Keratinocyte (primary cell): Measurements from ENCODE around the gene KRT40. TPM values are rescaled to one million over a fixed set of nuclear protein-coding genes. Genes with fewer than 3 reads are reported as not detected.

ENCODE experiments used
- DNase-seq: peaks from one replicate; pipeline ENCODE4 v3.0.0-alpha.2; 2011; ENCODE audit warnings: low read depth, missing footprints, low spot score
- FAIRE-seq: peaks from 2 replicates; lab custom pipeline; 2011; peaks lifted over from hg19 to GRCh38; lab: Jason Lieb, UNC
- H2AFZ ChIP-seq: 2 replicates; pipeline ENCODE4 v1.6.0; 2012; ENCODE audit warnings: low read length, control low read depth, inconsistent platforms; ENCODE audit not compliant: control insufficient read depth
- H3K27ac ChIP-seq: 2 replicates; pipeline ENCODE4 v1.5.1; 2011; ENCODE audit warnings: low read length; ENCODE audit not compliant: control insufficient read depth, insufficient read depth
- H3K27me3 ChIP-seq: 3 replicates; pipeline ENCODE4 v1.6.0; 2011; ENCODE audit warnings: low read length; ENCODE audit not compliant: control insufficient read depth, insufficient read depth; ENCODE audit errors: extremely low read depth
- H3K36me3 ChIP-seq, 2 experiments: 2 replicates in 1 of 2; 3 replicates in 1 of 2; pipeline ENCODE4 v1.5.1; 2011; ENCODE audit warnings: low read length in 2 of 2, mild to moderate bottlenecking in 1 of 2; ENCODE audit not compliant: control insufficient read depth in 2 of 2, insufficient read depth in 2 of 2; ENCODE audit errors: extremely low read depth in 1 of 2
- H3K4me1 ChIP-seq: 3 replicates; pipeline ENCODE4 v1.5.1; 2011; ENCODE audit warnings: low read length; ENCODE audit not compliant: control insufficient read depth, insufficient read depth; ENCODE audit errors: extremely low read depth
- H3K4me2 ChIP-seq: 3 replicates; pipeline ENCODE4 v1.6.0; 2011; ENCODE audit warnings: low read depth, low read length; ENCODE audit not compliant: control insufficient read depth, insufficient read depth; ENCODE audit errors: extremely low read depth
- H3K4me3 ChIP-seq, 3 experiments: fragments of 200-600 bp in 1 of 3; sonication (generic) in 1 of 3; 2 replicates in 2 of 3; 3 replicates in 1 of 3; pipeline ENCODE4 v1.5.1; 2011 to 2016; ENCODE audit warnings: low read length in 3 of 3, mild to moderate bottlenecking in 3 of 3, control low read depth in 2 of 3, inconsistent platforms in 1 of 3, low read depth in 1 of 3, mixed read lengths in 1 of 3, mixed run types in 1 of 3, moderate library complexity in 1 of 3; ENCODE audit not compliant: control insufficient read depth in 2 of 3, insufficient read depth in 2 of 3; ENCODE audit errors: extremely low read depth in 1 of 3
- H3K79me2 ChIP-seq: 2 replicates; pipeline ENCODE4 v1.6.0; 2012; ENCODE audit warnings: low read length; ENCODE audit not compliant: control insufficient read depth, insufficient read depth
- H3K9ac ChIP-seq: 3 replicates; pipeline ENCODE4 v1.6.0; 2011; ENCODE audit warnings: low read length; ENCODE audit not compliant: control insufficient read depth, insufficient read depth; ENCODE audit errors: extremely low read depth
- H3K9me1 ChIP-seq: 3 replicates; pipeline ENCODE4 v1.6.0; 2011; ENCODE audit warnings: low read length; ENCODE audit not compliant: control insufficient read depth, insufficient read depth; ENCODE audit errors: extremely low read depth
- H3K9me3 ChIP-seq: 2 replicates; pipeline ENCODE4 v1.5.1; 2012; ENCODE audit warnings: low read depth, low read length; ENCODE audit not compliant: control insufficient read depth
- H4K20me1 ChIP-seq: 3 replicates; pipeline ENCODE4 v1.6.0; 2011; ENCODE audit warnings: low read length; ENCODE audit not compliant: control insufficient read depth, insufficient read depth; ENCODE audit errors: extremely low read depth
- EZH2 ChIP-seq: IDR thresholded peaks from one replicate; pipeline ENCODE4 v1.6.1; 2012; ENCODE audit warnings: inconsistent platforms, mild to moderate bottlenecking, low read length, moderate library complexity
- dilution Hi-C: fragments of 300-500 bp; cut with MboI; formaldehyde crosslinking; loops from one replicate; pipeline ENCODE4 v1.7.0; 2020; ENCODE audit warnings: low sequenced_read_pairs; ENCODE audit not compliant: extremely low pct_ligation_motif_present
- polyA plus RNA-seq, 5 experiments: library from polyadenylated mRNA; depleted of rRNA in 3 of 5; stranded (reverse) in 3 of 5; stranded (forward) in 1 of 5; unstranded in 1 of 5; fragments of >200 nt; gene quantifications; 1 replicate in 1 of 5; 2 replicates in 3 of 5; 3 replicates in 1 of 5; pipeline versions ENCODE4 v1.2.1 to v1.2.3, GENCODE V29; 2011 to 2012; ENCODE audit warnings: missing spikeins in 2 of 5, low read depth in 1 of 5, low replicate concordance in 1 of 5
- TF ChIP-seq, protein P1 (sequence below), 3 experiments: IDR thresholded peaks in 1 of 3; conservative IDR thresholded peaks in 1 of 3; optimal IDR thresholded peaks in 1 of 3; 2 replicates in 2 of 3; 3 replicates in 1 of 3; pipeline versions ENCODE3 to v1.5.1; 2011; ENCODE audit warnings: low read length in 3 of 3, mild to moderate bottlenecking in 3 of 3, moderate library complexity in 2 of 3, control low read depth in 1 of 3, inconsistent platforms in 1 of 3; ENCODE audit not compliant: insufficient read depth in 2 of 3; ENCODE audit errors: extremely low read depth in 1 of 3

The KRT40 gene
- polyA plus RNA-seq, 1 donor (not counting 4 experiments of a cell fraction or from before 2014, with no cell fraction given) = 0.03 TPM

DNA sequence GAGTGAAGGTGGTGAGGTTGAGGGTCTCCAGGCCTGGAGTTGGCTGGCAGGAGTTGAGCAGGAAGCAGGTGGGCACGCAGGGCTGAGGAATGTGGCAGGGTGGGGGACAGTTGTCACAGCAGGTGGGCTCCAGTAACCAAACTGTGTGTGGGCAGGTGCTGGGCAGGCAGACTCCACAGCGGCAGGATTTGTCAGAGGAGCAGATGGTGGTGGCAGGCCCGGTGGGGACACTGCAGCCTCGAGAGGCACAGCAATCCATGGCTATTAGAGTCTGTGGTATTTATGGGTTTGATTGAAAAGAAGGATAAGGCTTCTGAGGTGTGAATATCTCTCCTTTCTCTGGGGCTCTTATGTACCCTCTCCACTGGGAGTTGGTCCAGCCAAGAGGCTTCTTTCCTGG lies 9.7 kb upstream of the KRT40 start, which contains the start of gene KRTAP3-3:
Gene KRTAP3-3 (minus strand): TSS at position 326 of the 400 bp plus-strand sequence. CDS start 67 bp downstream, at position 259.
- Histone ChIP-seq H3K36me3 (no peaks in the 10 kb centered on the region), H3K27me3 (no peaks in the 10 kb centered on the region), H3K27ac (no peak within 1 kb of the TSS), H3K4me1 (no peaks in the 10 kb centered on the region), H3K79me2 (no peaks in the 10 kb centered on the region), H4K20me1 (no peaks in the 10 kb centered on the region), H3K4me3 (no peak within 1 kb of the TSS), H3K9me1 (no peaks in the 10 kb centered on the region), H3K9me3 (no peaks in the 10 kb centered on the region), H3K4me2 (no peak within 1 kb of the TSS), H2AFZ (no peak within 1 kb of the TSS), H3K9ac (no peak within 1 kb of the TSS)
- FAIRE-seq = no peak
- TF ChIP-seq, protein P1, sequence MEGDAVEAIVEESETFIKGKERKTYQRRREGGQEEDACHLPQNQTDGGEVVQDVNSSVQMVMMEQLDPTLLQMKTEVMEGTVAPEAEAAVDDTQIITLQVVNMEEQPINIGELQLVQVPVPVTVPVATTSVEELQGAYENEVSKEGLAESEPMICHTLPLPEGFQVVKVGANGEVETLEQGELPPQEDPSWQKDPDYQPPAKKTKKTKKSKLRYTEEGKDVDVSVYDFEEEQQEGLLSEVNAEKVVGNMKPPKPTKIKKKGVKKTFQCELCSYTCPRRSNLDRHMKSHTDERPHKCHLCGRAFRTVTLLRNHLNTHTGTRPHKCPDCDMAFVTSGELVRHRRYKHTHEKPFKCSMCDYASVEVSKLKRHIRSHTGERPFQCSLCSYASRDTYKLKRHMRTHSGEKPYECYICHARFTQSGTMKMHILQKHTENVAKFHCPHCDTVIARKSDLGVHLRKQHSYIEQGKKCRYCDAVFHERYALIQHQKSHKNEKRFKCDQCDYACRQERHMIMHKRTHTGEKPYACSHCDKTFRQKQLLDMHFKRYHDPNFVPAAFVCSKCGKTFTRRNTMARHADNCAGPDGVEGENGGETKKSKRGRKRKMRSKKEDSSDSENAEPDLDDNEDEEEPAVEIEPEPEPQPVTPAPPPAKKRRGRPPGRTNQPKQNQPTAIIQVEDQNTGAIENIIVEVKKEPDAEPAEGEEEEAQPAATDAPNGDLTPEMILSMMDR (optimal IDR thresholded peaks at IDR 0.05 in 1 of 3, IDR thresholded peaks at IDR 0.05 in 1 of 3, conservative IDR thresholded peaks at IDR 0.05 in 1 of 3; ENCODE audit: extremely low read depth in 1 of 3, insufficient read depth in 2 of 3, low read length in 3 of 3) = no peak
- no peak for TF ChIP-seq EZH2
- dilution Hi-C loops = no loop called here
- DNase-seq = no peak

DNA sequence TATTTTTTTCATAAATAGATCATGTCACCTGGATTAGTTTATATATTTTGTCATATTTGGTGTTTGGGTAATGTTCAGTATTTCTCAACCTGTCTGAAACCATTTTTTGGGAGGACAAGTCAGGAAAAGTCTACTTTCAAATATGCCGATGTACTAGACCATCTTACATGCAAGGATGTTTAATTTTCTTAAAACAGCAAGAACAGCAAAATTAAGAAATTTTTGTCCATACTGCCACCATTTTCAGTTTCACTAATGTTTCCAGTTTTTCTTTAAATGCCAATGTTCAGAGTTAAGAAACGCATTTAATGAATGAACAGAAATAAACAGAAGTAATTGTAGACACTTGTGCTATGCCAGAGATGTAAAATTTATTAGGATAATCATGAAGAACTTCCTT lies 9.0 kb upstream of the KRT40 start:
- no peaks in the 10 kb centered on the region for H4K20me1 ChIP-seq
- no peak for TF ChIP-seq EZH2
- TF ChIP-seq, protein P1 (optimal IDR thresholded peaks at IDR 0.05 in 1 of 3, IDR thresholded peaks at IDR 0.05 in 1 of 3, conservative IDR thresholded peaks at IDR 0.05 in 1 of 3; ENCODE audit: extremely low read depth in 1 of 3, insufficient read depth in 2 of 3, low read length in 3 of 3) = no peak
- H3K9me3 ChIP-seq = no peaks in the 10 kb centered on the region
- H3K27me3 ChIP-seq = no peaks in the 10 kb centered on the region
- no peak overlapping the region for H2AFZ ChIP-seq
- H3K4me3 ChIP-seq = no peak overlapping the region
- H3K4me2 ChIP-seq = no peak overlapping the region
- H3K27ac ChIP-seq = no peak overlapping the region
- dilution Hi-C loops = no loop called here
- no peaks in the 10 kb centered on the region for H3K36me3 ChIP-seq
- FAIRE-seq = no peak
- H3K9me1 ChIP-seq = no peaks in the 10 kb centered on the region
- H3K79me2 ChIP-seq = no peaks in the 10 kb centered on the region
- no peak overlapping the region for H3K9ac ChIP-seq
- no peaks in the 10 kb centered on the region for H3K4me1 ChIP-seq
- no peak for DNase-seq
